Tibial nerve (tissue), 4 donors: ENCODE data around the gene CACNA1A. TPM values are rescaled to one million over a fixed set of nuclear protein-coding genes. Genes with fewer than 3 reads are reported as not detected.

Source experiments
- DNase-seq, 2 donors: peaks; one replicate each; pipeline ENCODE4 v3.0.0-alpha.2; 2019; ENCODE audit warnings: low spot score in 2 of 2
- H3K27ac ChIP-seq, 4 donors: fragments of 200-600 bp; sonication (generic) in 3 of 4; one replicate each; pipeline ENCODE4 v1.5.1; 2017 to 2019; ENCODE audit warnings: mild to moderate bottlenecking in 1 of 4
- H3K27me3 ChIP-seq, 2 donors: fragments of 200-600 bp; sonication (generic) in 1 of 2; one replicate each; pipeline versions ENCODE4 v1.5.1 to v1.6.0; 2017 to 2019
- H3K36me3 ChIP-seq, 3 donors: fragments of 200-600 bp; sonication (generic); one replicate each; pipeline ENCODE4 v1.5.1; 2018 to 2019
- H3K4me1 ChIP-seq, 4 donors: fragments of 200-600 bp; sonication (generic) in 3 of 4; one replicate each; pipeline ENCODE4 v1.5.1; 2017 to 2019
- H3K4me3 ChIP-seq, 4 donors: fragments of 200-600 bp; sonication (generic) in 3 of 4; one replicate each; pipeline ENCODE4 v1.5.1; 2017 to 2019; ENCODE audit warnings: mild to moderate bottlenecking in 1 of 4, moderate library complexity in 1 of 4
- H3K9me3 ChIP-seq, 4 donors: fragments of 200-600 bp; sonication (generic) in 3 of 4; one replicate each; pipeline ENCODE4 v1.5.1; 2017 to 2019
- EP300 ChIP-seq, 2 donors: sonication (generic); formaldehyde crosslinking; IDR thresholded peaks; one replicate each; pipeline ENCODE4 v1.6.1; 2017; ENCODE audit warnings: antibody characterized with exemption in 2 of 2, mild to moderate bottlenecking in 1 of 2
- POLR2A ChIP-seq, 2 donors: fragments of 450-650 bp; IDR thresholded peaks; one replicate each; pipeline ENCODE4 v1.6.1; 2017; ENCODE audit warnings: antibody characterized with exemption in 2 of 2, mild to moderate bottlenecking in 2 of 2, moderate library complexity in 2 of 2
- WGBS, 2 donors: methylation state at CpG; one replicate each; pipeline ENCODE4 v1.1.5; 2018; 5-methylcytosine and 5-hydroxymethylcytosine counted together
- total RNA-seq, 4 donors: library from RNA; depleted of rRNA; stranded (reverse); fragments of >200 nt; gene quantifications; one replicate each; pipeline ENCODE4 v1.1.0, GENCODE V29; 2016
- TF ChIP-seq, protein P1 (sequence below), 5 experiments: fragments of 200-600 bp in 3 of 5; fragments of 450-650 bp in 2 of 5; sonication (generic) in 3 of 5; IDR thresholded peaks; one replicate each; pipeline ENCODE4 v1.5.1; 2016 to 2019; ENCODE audit warnings: antibody characterized with exemption in 5 of 5, mild to moderate bottlenecking in 3 of 5, moderate library complexity in 2 of 5

Gene CACNA1A
- total RNA-seq, 4 donors from 2014 or later, result 4.0 to 10.2 (median 9.3) TPM

GRCh38 chr19:13162724-13163608, 343.3 kb downstream of the CACNA1A start:
- Histone ChIP-seq H3K4me1 (peaks cover 0 to 50% (median 32%) of the 10 kb centered on the region in 4 donors), H3K27ac (peak overlapping the region; percentile 82 to 99 (median 91)), H3K9me3 (no peaks in the 10 kb centered on the region), H3K27me3 (no peaks in the 10 kb centered on the region), H3K4me3 (peak overlapping the region; percentile 14 to 51 (median 36)), H3K36me3 (no peaks in the 10 kb centered on the region)
- DNase-seq, result peak; percentile 91
- TF ChIP-seq EP300 (IDR thresholded peaks at IDR 0.05) (peak; percentile 86 to 87), POLR2A (IDR thresholded peaks at IDR 0.05) (peak; percentile 58 to 64)
- TF ChIP-seq, protein P1, sequence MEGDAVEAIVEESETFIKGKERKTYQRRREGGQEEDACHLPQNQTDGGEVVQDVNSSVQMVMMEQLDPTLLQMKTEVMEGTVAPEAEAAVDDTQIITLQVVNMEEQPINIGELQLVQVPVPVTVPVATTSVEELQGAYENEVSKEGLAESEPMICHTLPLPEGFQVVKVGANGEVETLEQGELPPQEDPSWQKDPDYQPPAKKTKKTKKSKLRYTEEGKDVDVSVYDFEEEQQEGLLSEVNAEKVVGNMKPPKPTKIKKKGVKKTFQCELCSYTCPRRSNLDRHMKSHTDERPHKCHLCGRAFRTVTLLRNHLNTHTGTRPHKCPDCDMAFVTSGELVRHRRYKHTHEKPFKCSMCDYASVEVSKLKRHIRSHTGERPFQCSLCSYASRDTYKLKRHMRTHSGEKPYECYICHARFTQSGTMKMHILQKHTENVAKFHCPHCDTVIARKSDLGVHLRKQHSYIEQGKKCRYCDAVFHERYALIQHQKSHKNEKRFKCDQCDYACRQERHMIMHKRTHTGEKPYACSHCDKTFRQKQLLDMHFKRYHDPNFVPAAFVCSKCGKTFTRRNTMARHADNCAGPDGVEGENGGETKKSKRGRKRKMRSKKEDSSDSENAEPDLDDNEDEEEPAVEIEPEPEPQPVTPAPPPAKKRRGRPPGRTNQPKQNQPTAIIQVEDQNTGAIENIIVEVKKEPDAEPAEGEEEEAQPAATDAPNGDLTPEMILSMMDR (IDR thresholded peaks at IDR 0.05), result no peak
- WGBS, 2 donors, result 2 to 4% methylated on average over 36 to 52 of the region's 58 CpGs

GRCh38 chr19:13160557-13160956, 345.7 kb downstream of the CACNA1A start:
- H3K27ac ChIP-seq, result no peak overlapping the region
- H3K4me3 ChIP-seq, result no peak overlapping the region
- H3K9me3 ChIP-seq, result no peaks in the 10 kb centered on the region
- no peaks in the 10 kb centered on the region for H3K27me3 ChIP-seq
- no peaks in the 10 kb centered on the region for H3K36me3 ChIP-seq
- H3K4me1 ChIP-seq, result peaks cover 0 to 55% (median 31%) of the 10 kb centered on the region in 4 donors
- TF ChIP-seq EP300 (IDR thresholded peaks at IDR 0.05), result no peak
- TF ChIP-seq POLR2A (IDR thresholded peaks at IDR 0.05), result no peak
- TF ChIP-seq, protein P1 (IDR thresholded peaks at IDR 0.05), result no peak
- WGBS, 2 donors, result 89 to 95% methylated on average over 1 of the region's 1 CpG
- no peak for DNase-seq

DNA sequence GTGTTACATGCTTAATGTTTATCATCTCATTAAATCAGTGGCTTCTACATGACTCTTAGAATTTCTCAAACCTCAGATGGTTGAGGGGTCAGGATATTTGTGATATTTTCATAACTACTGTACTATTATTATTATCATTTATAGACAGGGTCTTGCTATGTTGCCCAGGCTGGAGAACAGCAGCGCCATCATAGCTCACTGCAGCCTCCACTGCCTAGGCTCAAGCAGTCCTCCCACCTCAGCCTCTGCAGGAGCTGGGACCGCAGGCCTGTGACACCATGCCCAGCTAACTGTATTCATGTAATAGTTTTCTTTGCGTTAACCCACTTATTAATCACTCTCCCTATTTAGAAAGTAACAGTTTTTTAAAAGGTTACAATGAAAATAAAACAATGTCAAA, 346.6 kb downstream of the CACNA1A start:
- H3K27ac ChIP-seq, result no peak overlapping the region
- no peaks in the 10 kb centered on the region for H3K9me3 ChIP-seq
- no peaks in the 10 kb centered on the region for H3K36me3 ChIP-seq
- peaks cover 3 to 59% (median 35%) of the 10 kb centered on the region in 4 donors for H3K4me1 ChIP-seq
- WGBS, 2 donors, result 93 to 95% methylated on average over 3 of the region's 3 CpGs
- H3K4me3 ChIP-seq, result no peak overlapping the region
- TF ChIP-seq, protein P1 (IDR thresholded peaks at IDR 0.05), result no peak
- TF ChIP-seq POLR2A (IDR thresholded peaks at IDR 0.05), result no peak
- no peak for TF ChIP-seq EP300 (IDR thresholded peaks at IDR 0.05)
- no peak for DNase-seq
- no peaks in the 10 kb centered on the region for H3K27me3 ChIP-seq
